Fibroblast of lung (primary cell): ENCODE measurements around the gene SHROOM4. TPM values are rescaled to one million over a fixed set of nuclear protein-coding genes. Genes with fewer than 3 reads are reported as not detected.

ENCODE experiments used
- DNase-seq, 2 donors: peaks; one replicate each; pipeline versions ENCODE4 v3.0.0 to v3.0.0-alpha.2; 2010; ENCODE audit warnings: low read depth in 2 of 2
- H2AFZ ChIP-seq: 2 replicates; pipeline ENCODE4 v1.5.1; 2012; ENCODE audit warnings: low read length, control low read depth, inconsistent platforms
- H3K27ac ChIP-seq: 2 replicates; pipeline ENCODE4 v1.5.1; 2011; ENCODE audit warnings: low read length, control low read depth; ENCODE audit not compliant: insufficient read depth
- H3K27me3 ChIP-seq: 2 replicates; pipeline ENCODE4 v1.5.1; 2011; ENCODE audit warnings: mild to moderate bottlenecking, low read length; ENCODE audit not compliant: control insufficient read depth, insufficient read depth
- H3K36me3 ChIP-seq: 2 replicates; pipeline ENCODE4 v1.5.1; 2011; ENCODE audit warnings: low read length; ENCODE audit not compliant: control insufficient read depth, insufficient read depth
- H3K4me1 ChIP-seq: 2 replicates; pipeline ENCODE4 v1.5.1; 2011; ENCODE audit warnings: low read length; ENCODE audit not compliant: control insufficient read depth, insufficient read depth; ENCODE audit errors: extremely low read depth
- H3K4me2 ChIP-seq: 2 replicates; pipeline ENCODE4 v1.5.1; 2011; ENCODE audit warnings: low read length, control low read depth; ENCODE audit not compliant: insufficient read depth; ENCODE audit errors: extremely low read depth
- H3K4me3 ChIP-seq, 4 experiments: fragments of 200-600 bp in 1 of 4; sonication (generic) in 1 of 4; replicated peaks in 1 of 4; 2 replicates each; pipeline ENCODE4 v1.5.1; 2011 to 2016; ENCODE audit warnings: low read length in 4 of 4, low read depth in 3 of 4, mild to moderate bottlenecking in 3 of 4, control low read depth in 2 of 4, inconsistent platforms in 1 of 4, mixed read lengths in 1 of 4; ENCODE audit not compliant: insufficient read depth in 1 of 4; ENCODE audit errors: control extremely low read depth in 1 of 4
- H3K79me2 ChIP-seq: 2 replicates; pipeline ENCODE4 v1.5.1; 2012; ENCODE audit warnings: mild to moderate bottlenecking, low read length, inconsistent platforms; ENCODE audit not compliant: control insufficient read depth, insufficient read depth
- H3K9ac ChIP-seq: 2 replicates; pipeline ENCODE4 v1.5.1; 2011; ENCODE audit warnings: mild to moderate bottlenecking, low read length, control low read depth; ENCODE audit not compliant: insufficient read depth
- H3K9me3 ChIP-seq: 2 replicates; pipeline ENCODE4 v1.5.1; 2012; ENCODE audit warnings: low read depth, low read length; ENCODE audit not compliant: control insufficient read depth, insufficient read depth
- H4K20me1 ChIP-seq: 2 replicates; pipeline ENCODE4 v1.5.1; 2011; ENCODE audit warnings: low read length; ENCODE audit not compliant: control insufficient read depth, insufficient read depth; ENCODE audit errors: extremely low read depth
- EZH2 ChIP-seq: IDR thresholded peaks from 2 replicates; pipeline ENCODE4 v1.5.1; 2012; ENCODE audit warnings: low read length, control low read depth, mild to moderate bottlenecking; ENCODE audit errors: missing control alignments
- polyA plus RNA-seq, 2 donors: library from polyadenylated mRNA; depleted of rRNA in 1 of 2; stranded (reverse) in 1 of 2; unstranded in 1 of 2; fragments of >200 nt; gene quantifications; 2 replicates each; pipeline ENCODE4 v1.2.1, GENCODE V29; 2011 to 2012; ENCODE audit warnings: missing spikeins in 1 of 2
- total RNA-seq: library from RNA; depleted of rRNA; stranded (reverse); fragments of >200 nt; gene quantifications from 2 replicates; pipeline ENCODE4 v1.2.1, GENCODE V29; 2014
- TF ChIP-seq, protein P1 (sequence below), 2 donors: IDR thresholded peaks in 1 of 2; conservative IDR thresholded peaks in 1 of 2; 1 replicate in 1 of 2; 2 replicates in 1 of 2; pipeline ENCODE4 v1.5.1; 2011 to 2012; ENCODE audit warnings: low read length in 2 of 2, control low read depth in 1 of 2, inconsistent platforms in 1 of 2, low read depth in 1 of 2, mild to moderate bottlenecking in 1 of 2

The SHROOM4 gene
- total and polyA plus RNA-seq, 2 donors (not counting 1 experiment from before 2014, with no cell fraction given): 0.45 to 0.50 TPM

DNA sequence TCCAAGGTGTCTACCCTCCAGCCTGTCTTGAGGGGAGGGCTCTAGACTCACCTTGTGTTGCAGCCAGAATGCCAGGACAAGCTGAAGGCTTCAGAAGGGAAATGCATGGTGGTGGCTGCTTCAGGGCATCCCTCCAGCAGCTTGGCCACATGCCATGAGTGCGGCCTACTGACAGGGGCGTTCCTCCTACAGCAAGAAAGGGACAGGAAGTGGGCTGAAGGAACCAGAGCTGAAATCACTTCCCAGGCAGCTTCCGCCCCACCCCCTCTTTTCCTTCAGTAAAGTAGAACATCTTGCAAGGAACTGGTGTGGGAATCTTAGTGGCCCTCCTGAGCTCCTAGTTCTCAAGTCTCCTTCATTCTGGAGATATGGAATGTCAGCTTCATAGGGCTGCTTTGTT is 175.9 kb downstream of the SHROOM4 start:
- no peaks in the 10 kb centered on the region for H3K79me2 ChIP-seq
- TF ChIP-seq, protein P1, sequence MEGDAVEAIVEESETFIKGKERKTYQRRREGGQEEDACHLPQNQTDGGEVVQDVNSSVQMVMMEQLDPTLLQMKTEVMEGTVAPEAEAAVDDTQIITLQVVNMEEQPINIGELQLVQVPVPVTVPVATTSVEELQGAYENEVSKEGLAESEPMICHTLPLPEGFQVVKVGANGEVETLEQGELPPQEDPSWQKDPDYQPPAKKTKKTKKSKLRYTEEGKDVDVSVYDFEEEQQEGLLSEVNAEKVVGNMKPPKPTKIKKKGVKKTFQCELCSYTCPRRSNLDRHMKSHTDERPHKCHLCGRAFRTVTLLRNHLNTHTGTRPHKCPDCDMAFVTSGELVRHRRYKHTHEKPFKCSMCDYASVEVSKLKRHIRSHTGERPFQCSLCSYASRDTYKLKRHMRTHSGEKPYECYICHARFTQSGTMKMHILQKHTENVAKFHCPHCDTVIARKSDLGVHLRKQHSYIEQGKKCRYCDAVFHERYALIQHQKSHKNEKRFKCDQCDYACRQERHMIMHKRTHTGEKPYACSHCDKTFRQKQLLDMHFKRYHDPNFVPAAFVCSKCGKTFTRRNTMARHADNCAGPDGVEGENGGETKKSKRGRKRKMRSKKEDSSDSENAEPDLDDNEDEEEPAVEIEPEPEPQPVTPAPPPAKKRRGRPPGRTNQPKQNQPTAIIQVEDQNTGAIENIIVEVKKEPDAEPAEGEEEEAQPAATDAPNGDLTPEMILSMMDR (conservative IDR thresholded peaks at IDR 0.05 in 1 of 2, IDR thresholded peaks at IDR 0.05 in 1 of 2; ENCODE audit: low read depth in 1 of 2, low read length in 2 of 2): no peak
- no peak for TF ChIP-seq EZH2
- DNase-seq: peak; percentile 0 to 20

DNA sequence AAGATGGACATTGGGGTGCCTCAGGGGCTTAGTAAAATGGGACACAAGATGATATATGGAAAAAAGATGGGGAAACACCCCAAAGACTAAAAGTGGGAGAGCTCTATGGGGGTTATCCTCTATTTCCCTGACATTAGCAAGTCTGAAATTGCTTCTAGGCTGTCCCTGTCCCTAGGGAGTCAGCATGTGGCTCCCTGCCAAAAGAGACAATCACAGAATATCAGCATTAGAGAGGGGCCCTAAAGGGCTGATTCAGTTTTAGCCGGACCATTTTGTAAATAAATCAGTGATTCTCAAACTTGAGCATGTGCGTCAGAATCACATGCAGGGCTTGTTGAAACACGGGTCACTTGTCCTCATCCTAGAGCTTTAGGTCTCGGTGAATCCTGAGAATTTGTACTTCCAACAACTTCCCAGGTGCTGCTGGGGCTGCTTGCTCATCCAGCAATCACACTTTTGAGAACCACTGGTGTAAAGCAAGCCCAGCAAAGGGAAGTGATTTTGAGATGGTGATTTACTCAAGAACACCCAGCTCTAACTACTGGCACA is 178.1 kb downstream of the SHROOM4 start:
- no peak overlapping the region for H3K9ac ChIP-seq
- TF ChIP-seq EZH2: no peak
- H3K9me3 ChIP-seq: no peaks in the 10 kb centered on the region
- H4K20me1 ChIP-seq: no peaks in the 10 kb centered on the region
- H3K27me3 ChIP-seq: no peaks in the 10 kb centered on the region
- no peaks in the 10 kb centered on the region for H3K4me1 ChIP-seq
- H3K4me2 ChIP-seq: no peak overlapping the region
- H3K36me3 ChIP-seq: no peaks in the 10 kb centered on the region
- H3K27ac ChIP-seq: no peak overlapping the region
- H3K4me3 ChIP-seq: no peak overlapping the region
- no peaks in the 10 kb centered on the region for H3K79me2 ChIP-seq
- no peak overlapping the region for H2AFZ ChIP-seq
- DNase-seq: no peak

More for the DNA sequence above, 175.9 kb downstream of the SHROOM4 start:
- no peaks in the 10 kb centered on the region for H3K27me3 ChIP-seq
- H4K20me1 ChIP-seq: no peaks in the 10 kb centered on the region
- no peak overlapping the region for H2AFZ ChIP-seq
- H3K4me1 ChIP-seq: no peaks in the 10 kb centered on the region
- no peaks in the 10 kb centered on the region for H3K36me3 ChIP-seq
- H3K9ac ChIP-seq: no peak overlapping the region
- no peaks in the 10 kb centered on the region for H3K9me3 ChIP-seq
- H3K4me3 ChIP-seq: no peak overlapping the region
- no peak overlapping the region for H3K4me2 ChIP-seq
- H3K27ac ChIP-seq: no peak overlapping the region

DNA sequence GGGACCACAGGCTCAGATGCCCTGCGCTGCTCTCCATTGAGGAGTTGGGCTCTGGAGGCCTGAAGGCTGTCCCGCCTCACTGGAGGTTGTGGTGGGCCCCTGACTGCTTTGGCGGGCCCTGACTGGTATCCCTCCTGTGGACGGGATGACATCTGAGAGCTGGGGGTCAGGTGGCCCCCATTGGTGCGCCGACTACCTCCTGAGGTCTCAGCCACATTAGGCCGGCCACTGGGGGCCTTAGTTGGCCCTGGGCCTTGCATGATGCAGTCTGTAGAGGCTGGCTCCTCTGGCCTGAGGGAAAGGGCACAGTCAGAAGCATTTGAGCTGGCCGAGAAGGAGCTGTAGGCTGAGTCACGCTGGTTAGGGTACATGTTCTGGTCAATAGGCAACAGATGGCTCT is 178.8 kb downstream of the SHROOM4 start:
- Histone ChIP-seq H3K79me2 (no peaks in the 10 kb centered on the region), H3K9me3 (no peaks in the 10 kb centered on the region), H3K4me1 (no peaks in the 10 kb centered on the region), H3K9ac (no peak overlapping the region), H3K27me3 (no peaks in the 10 kb centered on the region), H4K20me1 (no peaks in the 10 kb centered on the region), H3K36me3 (no peaks in the 10 kb centered on the region), H3K27ac (no peak overlapping the region), H3K4me2 (no peak overlapping the region), H2AFZ (no peak overlapping the region), H3K4me3 (no peak overlapping the region)
- DNase-seq: no peak
- TF ChIP-seq, protein P1 (conservative IDR thresholded peaks at IDR 0.05 in 1 of 2, IDR thresholded peaks at IDR 0.05 in 1 of 2; ENCODE audit: low read depth in 1 of 2, low read length in 2 of 2): no peak
- no peak for TF ChIP-seq EZH2
